Caco-2 (cell line): ENCODE results near the gene HERC2. TPM values are rescaled to one million over a fixed set of nuclear protein-coding genes. Genes with fewer than 3 reads are reported as not detected.

Experiments used
- BruUV-seq: library from RNA; stranded (reverse); fragments of 400-500 nt; replicated peaks from 2 replicates; lab custom pipeline; 2021; lab: Mats Ljungman, UMichigan
- CTCF ChIA-PET: fragments of 300-600 bp; sonication (Branson Sonifier 250); formaldehyde crosslinking; loops from one replicate; lab custom pipeline; 2022; ENCODE audit warnings: antibody characterized with exemption; lab: Charles Lee
- POLR2A ChIA-PET: fragments of 300-600 bp; sonication (Branson Sonifier 250); formaldehyde crosslinking; loops from one replicate; lab custom pipeline; 2022; ENCODE audit warnings: antibody characterized with exemption; lab: Charles Lee
- DNase-seq, 2 experiments: peaks; one replicate each; pipeline versions ENCODE4 v3.0.0 to v3.0.0-alpha.2; 2020 to 2022
- H3K27me3 ChIP-seq: replicated peaks from 2 replicates; pipeline ENCODE4 v1.6.0; 2011; ENCODE audit warnings: low read length; ENCODE audit not compliant: control insufficient read depth, insufficient read depth
- H3K36me3 ChIP-seq: 2 replicates; pipeline ENCODE4 v1.5.1; 2011; ENCODE audit warnings: low read length; ENCODE audit not compliant: control insufficient read depth, insufficient read depth
- H3K4me1 ChIP-seq: fragments of 250-450 bp; sonication (Bioruptor Pico); 2 replicates; pipeline ENCODE4 v1.5.1; 2020; ENCODE audit warnings: mild to moderate bottlenecking
- H3K4me3 ChIP-seq: 2 replicates; pipeline ENCODE4 v1.5.1; 2011; ENCODE audit warnings: low read depth, mild to moderate bottlenecking, control low read depth, low read length
- H3K9me3 ChIP-seq: fragments of 250-450 bp; sonication (Bioruptor Pico); 2 replicates; pipeline ENCODE4 v1.5.1; 2020; ENCODE audit warnings: mild to moderate bottlenecking, moderate library complexity
- H3K27ac Mint-ChIP-seq: one replicate; pipeline ENCODE4 v1.8.0; 2022; ENCODE audit warnings: mixed read lengths; ENCODE audit not compliant: unreplicated experiment
- H3K27me3 Mint-ChIP-seq: one replicate; pipeline ENCODE4 v1.8.0; 2022; ENCODE audit warnings: mixed read lengths; ENCODE audit not compliant: insufficient read depth, unreplicated experiment
- H3K36me3 Mint-ChIP-seq: one replicate; pipeline ENCODE4 v1.8.0; 2022; ENCODE audit warnings: mild to moderate bottlenecking, mixed read lengths; ENCODE audit not compliant: insufficient read depth, unreplicated experiment
- H3K4me1 Mint-ChIP-seq: one replicate; pipeline ENCODE4 v1.8.0; 2022; ENCODE audit warnings: low read depth, mixed read lengths; ENCODE audit not compliant: unreplicated experiment
- H3K4me3 Mint-ChIP-seq: one replicate; pipeline ENCODE4 v1.8.0; 2022; ENCODE audit warnings: mild to moderate bottlenecking, moderate library complexity, mixed read lengths; ENCODE audit not compliant: unreplicated experiment
- H3K9me3 Mint-ChIP-seq: one replicate; pipeline ENCODE4 v1.8.0; 2022; ENCODE audit warnings: mixed read lengths; ENCODE audit not compliant: unreplicated experiment
- intact Hi-C: fragments of 100-400 bp; cut with micrococcal nuclease; formaldehyde crosslinking; loops from one replicate; pipeline ENCODE4 v1.10.0; 2022; ENCODE audit not compliant: unreplicated experiment
- total RNA-seq: library from RNA; stranded (reverse); gene quantifications from 2 replicates; pipeline ENCODE4 v1.2.3, GENCODE V29; 2022
- TF ChIP-seq, protein P1 (sequence below), 2 experiments: fragments of 200-600 bp in 1 of 2; IDR thresholded peaks; 1 replicate in 1 of 2; 2 replicates in 1 of 2; pipeline versions ENCODE4 v1.5.1 to v1.8.0; 2011 to 2022; ENCODE audit warnings: antibody characterized with exemption in 1 of 2, control low read depth in 1 of 2, inconsistent platforms in 1 of 2, low read depth in 1 of 2, low read length in 1 of 2, mild to moderate bottlenecking in 1 of 2, moderate library complexity in 1 of 2; ENCODE audit not compliant: insufficient read depth in 1 of 2, severe bottlenecking in 1 of 2, unreplicated experiment in 1 of 2

The HERC2 gene
- total RNA-seq, 1 experiment from 2014 or later = 76.9 TPM

DNA sequence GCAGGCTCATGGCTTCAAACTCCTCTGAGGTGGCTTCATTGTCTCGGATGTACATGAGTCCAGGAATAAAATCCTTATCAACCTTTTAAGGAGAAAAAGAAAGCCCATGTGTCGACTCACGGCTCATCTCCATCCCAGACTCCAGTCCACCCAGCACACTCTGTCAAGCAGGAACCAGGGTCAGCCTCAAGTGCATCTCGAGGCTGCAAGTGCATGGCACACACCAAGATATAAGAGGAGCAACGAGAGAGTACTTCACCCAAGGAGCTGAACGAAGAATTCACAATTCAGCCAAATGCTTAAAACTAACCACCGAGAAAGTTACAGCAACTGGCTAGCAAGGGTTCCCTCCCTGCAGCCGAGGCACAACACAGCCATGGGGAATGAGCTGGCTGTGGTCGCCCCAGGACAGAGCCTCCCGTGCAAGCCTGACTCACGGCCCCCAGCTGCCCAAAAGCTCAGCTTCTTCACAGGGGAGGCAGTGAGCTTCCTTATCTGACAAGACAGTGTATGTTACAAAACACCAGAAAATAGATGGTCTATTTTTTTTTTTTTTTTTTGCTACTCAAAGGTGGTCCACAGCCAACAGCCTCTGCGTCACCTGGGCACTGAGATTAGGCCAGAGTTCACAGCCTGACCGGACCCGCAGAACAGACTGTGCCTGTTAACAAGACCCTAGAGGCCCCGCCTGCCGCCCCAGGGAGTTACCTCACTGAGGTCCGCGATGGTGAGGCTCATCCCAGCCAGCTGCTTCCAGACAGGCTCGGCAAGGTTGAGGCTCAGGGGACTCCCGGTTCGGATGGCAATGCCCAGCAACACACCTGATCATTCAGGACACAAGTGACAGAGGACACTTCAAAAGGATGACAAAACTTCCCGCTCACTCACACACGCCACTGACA is 207.0 kb downstream of the HERC2 start:
- Mint-ChIP-seq H3K27me3 (no peaks in the 10 kb centered on the region), H3K9me3 (no peaks in the 10 kb centered on the region), H3K4me3 (no peak overlapping the region), H3K4me1 (no peaks in the 10 kb centered on the region), H3K36me3 (peaks cover 53% of the 10 kb centered on the region), H3K27ac (no peak overlapping the region)
- Histone ChIP-seq H3K9me3 (no peaks in the 10 kb centered on the region), H3K4me3 (no peak overlapping the region), H3K4me1 (no peaks in the 10 kb centered on the region), H3K36me3 (no peaks in the 10 kb centered on the region; the same call in 1 of the 2 replicates), H3K27me3 (no peaks in the 10 kb centered on the region)
- TF ChIP-seq, protein P1, sequence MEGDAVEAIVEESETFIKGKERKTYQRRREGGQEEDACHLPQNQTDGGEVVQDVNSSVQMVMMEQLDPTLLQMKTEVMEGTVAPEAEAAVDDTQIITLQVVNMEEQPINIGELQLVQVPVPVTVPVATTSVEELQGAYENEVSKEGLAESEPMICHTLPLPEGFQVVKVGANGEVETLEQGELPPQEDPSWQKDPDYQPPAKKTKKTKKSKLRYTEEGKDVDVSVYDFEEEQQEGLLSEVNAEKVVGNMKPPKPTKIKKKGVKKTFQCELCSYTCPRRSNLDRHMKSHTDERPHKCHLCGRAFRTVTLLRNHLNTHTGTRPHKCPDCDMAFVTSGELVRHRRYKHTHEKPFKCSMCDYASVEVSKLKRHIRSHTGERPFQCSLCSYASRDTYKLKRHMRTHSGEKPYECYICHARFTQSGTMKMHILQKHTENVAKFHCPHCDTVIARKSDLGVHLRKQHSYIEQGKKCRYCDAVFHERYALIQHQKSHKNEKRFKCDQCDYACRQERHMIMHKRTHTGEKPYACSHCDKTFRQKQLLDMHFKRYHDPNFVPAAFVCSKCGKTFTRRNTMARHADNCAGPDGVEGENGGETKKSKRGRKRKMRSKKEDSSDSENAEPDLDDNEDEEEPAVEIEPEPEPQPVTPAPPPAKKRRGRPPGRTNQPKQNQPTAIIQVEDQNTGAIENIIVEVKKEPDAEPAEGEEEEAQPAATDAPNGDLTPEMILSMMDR (IDR thresholded peaks at IDR 0.05; ENCODE audit: insufficient read depth in 1 of 2, low read depth in 1 of 2, low read length in 1 of 2, severe bottlenecking in 1 of 2, unreplicated experiment in 1 of 2) = no peak
- intact Hi-C loops = no loop called here
- ChIA-PET CTCF (interaction anchor here (0.8 to 1.2 kb wide), 2 partner anchors 11 kb away, joined by 3 to 6 read pairs; no protein-coding TSS in a partner anchor), POLR2A (no interaction called here)
- no TSS peak for BruUV-seq
- no peak for DNase-seq

DNA sequence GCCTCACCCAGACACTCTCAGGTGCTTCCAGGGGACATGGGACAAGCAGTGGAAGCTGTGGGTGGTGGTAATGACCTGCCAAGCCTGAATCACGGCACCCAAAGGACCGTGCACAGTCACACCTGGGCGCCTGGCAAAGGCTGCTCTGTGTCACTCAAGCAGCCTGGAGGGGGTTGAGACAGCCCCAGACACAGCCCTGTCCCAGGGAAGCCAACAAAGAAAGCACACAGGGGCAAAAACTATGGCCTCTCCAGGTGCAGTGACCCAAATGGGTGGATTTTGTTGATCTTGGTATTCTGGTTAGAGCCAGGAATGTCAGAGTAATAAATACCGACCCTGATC is 207.9 kb downstream of the HERC2 start:
- Histone ChIP-seq H3K4me3 (no peak overlapping the region), H3K36me3 (no peaks in the 10 kb centered on the region), H3K27me3 (no peaks in the 10 kb centered on the region), H3K9me3 (no peaks in the 10 kb centered on the region), H3K4me1 (no peaks in the 10 kb centered on the region)
- intact Hi-C loops = no loop called here
- Mint-ChIP-seq H3K36me3 (peaks cover 56% of the 10 kb centered on the region), H3K27ac (no peak overlapping the region), H3K4me3 (no peak overlapping the region), H3K27me3 (no peaks in the 10 kb centered on the region), H3K9me3 (no peaks in the 10 kb centered on the region), H3K4me1 (no peaks in the 10 kb centered on the region)
- DNase-seq = no peak
- ChIA-PET POLR2A (no interaction called here), CTCF (interaction anchor here (1.2 kb wide), 1 partner anchor 12 kb away, joined by 3 read pairs; no protein-coding TSS in a partner anchor)
- TF ChIP-seq, protein P1 (IDR thresholded peaks at IDR 0.05; ENCODE audit: insufficient read depth in 1 of 2, low read depth in 1 of 2, low read length in 1 of 2, severe bottlenecking in 1 of 2, unreplicated experiment in 1 of 2) = no peak
- no TSS peak for BruUV-seq

DNA sequence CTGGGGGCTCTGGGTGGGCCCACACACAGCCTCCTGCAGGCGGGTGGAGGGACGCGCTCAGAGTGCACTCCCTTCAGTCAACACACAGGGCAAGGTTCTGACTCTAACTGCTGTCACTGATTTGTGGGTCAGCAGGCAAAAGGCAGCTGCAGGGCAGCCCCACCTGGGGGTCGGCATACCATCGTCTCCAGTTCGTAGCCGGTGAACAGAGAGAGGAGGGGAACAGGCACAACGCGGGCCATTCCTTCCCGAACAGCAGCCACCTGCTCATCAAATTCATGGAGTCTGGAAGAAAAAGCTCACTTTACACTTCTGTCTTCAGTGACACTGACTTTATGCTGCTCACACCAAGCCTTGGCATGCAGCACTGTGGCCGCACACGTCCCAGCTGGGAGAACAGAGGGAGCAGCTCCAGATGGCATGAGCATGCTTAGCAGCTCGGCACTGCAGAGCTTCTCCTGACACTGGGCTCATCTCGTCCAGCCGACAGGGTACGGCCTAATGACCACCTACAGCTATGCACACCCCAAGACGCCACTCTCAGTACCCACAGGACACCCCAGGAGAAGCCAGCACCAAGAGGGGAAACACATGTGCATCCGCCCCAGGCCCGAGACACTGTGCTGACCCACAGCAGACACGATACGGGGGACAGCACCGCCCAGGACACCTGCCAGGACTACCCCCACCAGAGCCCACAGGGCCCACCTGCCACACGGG is 208.4 kb downstream of the HERC2 start:
- no peaks in the 10 kb centered on the region for H3K27me3 Mint-ChIP-seq
- H3K36me3 Mint-ChIP-seq = peaks cover 56% of the 10 kb centered on the region
- no peaks in the 10 kb centered on the region for H3K36me3 ChIP-seq
- CTCF ChIA-PET = interaction anchor here (1.2 kb wide), 1 partner anchor 13 kb away, joined by 3 read pairs; no protein-coding TSS in a partner anchor
- H3K9me3 ChIP-seq = no peaks in the 10 kb centered on the region
- no peak overlapping the region for H3K4me3 Mint-ChIP-seq
- no peak for DNase-seq
- TF ChIP-seq, protein P1 (IDR thresholded peaks at IDR 0.05; ENCODE audit: insufficient read depth in 1 of 2, low read depth in 1 of 2, low read length in 1 of 2, severe bottlenecking in 1 of 2, unreplicated experiment in 1 of 2) = no peak
- H3K4me3 ChIP-seq = no peak overlapping the region
- intact Hi-C loops = no loop called here
- no peaks in the 10 kb centered on the region for H3K27me3 ChIP-seq
- BruUV-seq = no TSS peak
- H3K27ac Mint-ChIP-seq = no peak overlapping the region
- no peaks in the 10 kb centered on the region for H3K4me1 Mint-ChIP-seq
- H3K4me1 ChIP-seq = no peaks in the 10 kb centered on the region
- H3K9me3 Mint-ChIP-seq = no peaks in the 10 kb centered on the region
- POLR2A ChIA-PET = no interaction called here
